Measurements from ENCODE around the gene EEFSEC.

- TF ChIP-seq CTCF (conservative IDR thresholded peaks at IDR 0.05) (no peak), EZH2 (IDR thresholded peaks at IDR 0.05; ENCODE audit: low read depth) (no peak)
Measured at GRCh38 chr3:128327606-128328031, 174.3 kb downstream of the EEFSEC start.
